ENCODE measurements around the gene STAT6.
"Not testable (repeated sequence)": the region's sequence is repeated elsewhere in the genome, so short reads cannot be mapped to it uniquely, and the experiment has no call there.

The STAT6 gene

GRCh38 chr12:57087010-57087690 is 24.0 kb downstream of the STAT6 start:
- DNase-seq, result peak; percentile 92

GRCh38 chr12:57086493-57087009 is 24.6 kb downstream of the STAT6 start:
- peak; percentile 58 for DNase-seq

DNA sequence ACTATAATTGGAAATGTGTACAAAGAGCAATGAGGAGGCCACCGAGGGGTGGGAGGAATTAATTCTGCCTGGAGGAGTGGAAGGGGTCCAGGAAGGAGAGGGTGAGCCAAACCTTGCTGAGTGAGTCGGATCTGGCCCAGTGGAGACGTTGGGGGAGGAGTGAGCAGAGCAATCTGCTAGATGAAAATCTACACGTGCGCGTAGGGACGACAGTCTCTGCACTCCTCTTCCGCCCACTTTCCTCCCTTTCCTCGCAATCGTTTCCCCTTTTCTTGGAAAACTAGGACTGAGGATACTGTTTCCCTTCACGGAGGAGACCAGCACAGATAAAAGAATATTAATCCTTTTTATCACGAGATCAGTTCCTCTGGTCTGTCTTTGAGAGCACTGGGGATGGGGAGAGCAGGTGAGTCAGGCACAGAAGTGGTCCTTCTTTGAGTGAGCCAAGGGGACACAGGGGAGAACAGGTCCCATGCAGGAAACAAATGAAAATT is 25.1 kb downstream of the STAT6 start:
- DNase-seq, result no peak

DNA sequence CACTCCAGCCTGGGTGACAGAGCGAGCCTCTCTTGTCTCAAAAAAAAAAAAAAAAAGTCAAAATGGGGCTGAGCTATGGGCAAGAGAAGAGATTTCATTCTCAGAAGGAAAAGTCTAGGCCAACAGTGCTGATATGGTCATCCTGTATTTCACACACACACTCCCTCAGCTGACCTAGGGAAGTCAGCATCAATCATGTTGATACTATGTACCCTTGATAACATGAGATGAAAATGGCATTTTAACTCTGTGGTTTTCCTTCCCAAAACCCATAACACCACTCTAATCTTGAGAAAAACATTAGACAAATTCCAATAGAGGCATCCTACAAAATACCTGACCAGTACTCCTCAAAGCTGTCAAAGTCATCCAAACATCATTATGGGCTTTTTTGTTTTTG is 30.3 kb downstream of the STAT6 start:
- DNase-seq, result no peak

DNA sequence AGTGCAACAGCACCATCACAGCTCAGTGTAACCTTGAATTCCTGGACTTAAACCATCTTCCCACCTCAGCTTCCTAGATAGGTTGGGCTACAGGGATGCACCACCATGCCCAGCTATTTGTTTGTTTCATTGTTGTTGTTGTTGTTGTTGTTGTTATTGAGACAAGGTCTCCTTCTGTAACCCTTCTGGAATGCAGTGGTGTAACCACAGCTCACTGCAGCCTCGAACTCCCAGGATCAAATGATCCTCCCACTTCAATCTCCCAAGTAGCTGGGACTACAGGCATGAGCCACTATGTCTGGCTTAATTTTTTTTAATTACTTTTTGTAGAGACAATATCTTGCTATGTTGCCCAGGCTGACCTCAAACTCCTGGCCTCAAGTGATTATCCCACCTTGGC is 31.3 kb downstream of the STAT6 start:
- no peak for DNase-seq

DNA sequence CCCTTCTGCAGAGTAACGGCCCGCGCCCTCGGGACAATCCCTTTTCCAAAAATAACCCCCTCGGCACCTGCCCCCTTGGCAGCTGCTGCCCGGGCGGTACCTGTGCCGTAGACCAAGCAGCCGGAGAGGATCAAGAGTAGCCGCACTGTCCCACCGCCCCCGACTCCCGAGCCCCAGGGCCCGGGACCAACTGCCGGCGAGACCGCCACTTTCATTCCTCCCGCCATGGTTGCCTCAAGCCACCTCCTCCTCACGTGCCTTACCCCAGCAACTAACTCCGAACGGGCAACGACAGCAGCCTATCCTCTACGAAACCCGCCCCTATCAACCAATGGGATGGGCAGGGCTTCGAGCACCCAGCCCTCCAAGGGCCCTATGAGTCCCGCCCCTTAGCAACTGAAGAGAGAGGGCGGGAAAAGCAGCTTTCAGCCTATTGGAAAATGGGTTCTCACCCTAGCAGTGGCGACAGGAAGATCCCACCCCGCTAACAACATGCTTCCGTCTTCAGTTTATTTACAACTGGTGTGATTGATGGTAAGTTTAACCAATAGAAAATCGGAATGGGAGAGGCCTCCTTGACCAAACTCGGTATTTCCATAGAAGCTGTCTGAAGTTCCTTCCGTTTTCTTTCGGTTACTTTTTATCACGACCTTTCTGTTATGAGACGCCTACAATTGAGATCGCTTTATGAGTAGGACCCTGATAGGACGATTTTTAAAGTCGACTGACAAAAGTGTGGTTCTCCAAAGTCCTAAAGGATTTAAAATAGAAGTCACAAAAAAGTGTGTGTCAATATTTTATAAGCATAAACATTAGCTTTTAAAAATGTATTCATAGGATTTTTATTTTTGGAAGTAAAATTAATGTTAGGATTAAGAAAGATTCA is 32.4 kb downstream of the STAT6 start, which contains the start of gene NEMP1:
Gene NEMP1, minus strand, starts transcription at position 273 of the 886 bp plus-strand sequence. Its CDS starts 46 bp downstream, at position 227.
- DNase-seq, result peak; percentile 100

- not testable (repeated sequence) for DNase-seq
Observed at GRCh38 chr12:57073566-57074450, 37.4 kb downstream of the STAT6 start.

GRCh38 chr12:57072661-57073060 is 38.5 kb downstream of the STAT6 start:
- DNase-seq, result no peak

GRCh38 chr12:57069523-57069922 is 41.6 kb downstream of the STAT6 start:
- DNase-seq, result peak; percentile 86

- DNase-seq, result no peak
Observed at GRCh38 chr12:57066245-57066644, 44.9 kb downstream of the STAT6 start.

GRCh38 chr12:57063991-57064685 is 47.0 kb downstream of the STAT6 start:
- DNase-seq, result peak; percentile 88

DNA sequence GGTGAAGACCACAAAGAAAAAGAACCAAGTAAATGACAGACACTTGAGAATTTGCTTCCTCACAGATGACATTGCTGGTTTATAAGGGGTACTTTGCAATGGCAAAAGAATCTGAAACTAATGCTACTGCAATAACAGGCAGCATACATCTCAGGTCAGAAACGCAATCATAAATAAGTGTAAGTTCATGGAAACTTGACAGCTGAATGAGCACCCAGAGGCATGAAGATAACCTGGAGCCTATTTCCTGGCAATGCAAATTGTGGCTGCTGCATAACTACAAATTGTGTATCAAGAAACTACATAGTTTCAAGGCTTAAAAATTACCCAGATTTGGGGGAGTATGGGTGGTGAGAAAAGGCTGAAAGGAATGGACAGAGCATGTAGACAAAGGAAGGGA is 52.7 kb downstream of the STAT6 start:
- DNase-seq, result no peak

- DNase-seq, result no peak
Observed at GRCh38 chr12:57057067-57057751, 54.0 kb downstream of the STAT6 start.

- DNase-seq, result no peak
Observed at GRCh38 chr12:57055824-57056223, 55.3 kb downstream of the STAT6 start.

DNA sequence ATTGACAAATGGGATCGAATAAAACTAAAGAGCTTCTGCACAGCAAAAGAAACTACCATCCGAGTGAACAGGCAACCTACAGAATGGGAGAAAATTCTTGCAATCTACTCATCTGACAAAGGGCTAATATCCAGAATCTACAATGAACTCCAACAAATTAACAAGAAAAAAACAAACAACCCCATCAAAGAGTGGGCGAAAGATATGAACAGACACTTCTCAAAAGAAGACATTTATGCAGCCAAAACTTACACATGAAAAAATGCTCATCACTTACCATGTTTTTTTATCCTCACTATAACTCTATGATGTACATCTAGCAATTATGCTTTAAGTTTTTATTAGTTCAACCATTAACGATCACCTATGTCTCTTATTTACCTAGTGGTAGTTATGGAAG is 57.3 kb downstream of the STAT6 start:
- DNase-seq, result not testable (repeated sequence)

GRCh38 chr12:57053146-57053545 is 58.0 kb downstream of the STAT6 start:
- DNase-seq, result not testable (repeated sequence)

- no peak for DNase-seq
Observed at GRCh38 chr12:57051011-57051410, 60.2 kb downstream of the STAT6 start.

- DNase-seq, result no peak
Observed at GRCh38 chr12:57049890-57050289, 61.3 kb downstream of the STAT6 start, which contains the start of gene MYO1A. Gene MYO1A, minus strand, starts transcription at chr12:57050129. Its CDS starts 1,806 bp downstream, at chr12:57048323.

GRCh38 chr12:57049119-57049446 is 62.1 kb downstream of the STAT6 start:
- no peak for DNase-seq

DNA sequence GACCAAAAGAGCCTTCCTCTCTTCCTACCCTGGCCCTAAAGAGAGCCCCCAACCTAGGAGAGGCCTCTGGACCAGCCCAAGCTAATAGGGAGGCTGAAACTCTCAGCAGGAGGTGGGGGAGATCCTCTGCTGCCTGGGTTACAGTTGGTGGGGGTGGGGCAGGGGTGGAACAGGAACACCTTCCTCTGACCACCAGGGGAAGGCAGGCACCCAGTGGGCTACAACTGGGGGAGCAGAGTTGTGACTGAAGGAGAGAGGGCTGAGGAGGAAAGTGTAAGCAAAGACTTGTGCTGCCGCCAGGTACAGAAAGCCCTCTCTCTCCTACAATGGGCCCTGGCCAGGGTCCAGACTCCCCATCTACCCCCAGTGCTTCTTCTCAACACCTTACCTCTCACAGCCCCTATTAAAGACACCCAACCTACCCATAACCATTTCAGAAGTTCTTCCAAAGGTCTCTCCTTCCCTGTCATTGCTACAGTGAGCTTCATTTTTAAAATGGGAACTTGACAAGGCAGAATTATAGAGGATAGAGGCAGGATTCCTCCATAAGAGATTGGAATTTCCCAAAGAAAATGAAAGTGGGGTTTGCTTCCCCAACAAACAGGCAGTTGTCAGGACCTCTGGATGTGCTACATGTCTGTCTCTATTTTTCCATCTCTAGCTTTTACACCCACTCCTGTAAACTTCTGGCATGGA is 62.6 kb downstream of the STAT6 start:
- DNase-seq, result no peak

DNA sequence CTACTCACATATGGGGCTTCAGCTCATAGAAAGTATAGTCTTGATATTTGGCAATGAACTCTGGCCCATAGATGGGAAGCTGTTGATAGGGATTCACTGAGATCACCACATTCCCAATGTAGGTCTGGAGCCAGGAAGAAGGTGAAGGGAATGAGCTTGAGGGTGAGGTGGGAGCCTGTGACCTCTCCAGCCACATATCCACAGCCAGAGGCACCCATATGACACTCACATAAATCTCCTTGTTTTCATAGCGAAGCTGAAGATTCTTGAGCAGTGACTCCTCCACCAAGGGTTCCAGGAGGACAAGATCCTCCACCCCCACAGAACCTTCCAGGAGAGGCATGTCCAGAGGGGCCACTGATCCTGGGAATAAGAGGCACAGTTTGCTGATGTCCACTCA is 63.2 kb downstream of the STAT6 start:
- no peak for DNase-seq
